DND-41 (cell line): ENCODE measurements around the gene ATP6V1F.

Source experiments
- ATAC-seq: fragments of 200-7000 bp; cut with Tn5 transposase; 3 replicates; pipeline ENCODE4 v1.9.1; 2021; ENCODE audit warnings: low read depth; ENCODE audit not compliant: insufficient read depth
- DNase-seq: peaks from one replicate; pipeline ENCODE4 v3.0.0-alpha.2; 2020
- H2AFZ ChIP-seq: 2 replicates; pipeline ENCODE4 v1.6.0; 2012; ENCODE audit warnings: low read depth, low read length
- H3K27ac ChIP-seq: 2 replicates; pipeline ENCODE4 v1.5.1; 2012; ENCODE audit warnings: low read length, inconsistent platforms
- H3K27me3 ChIP-seq: fragments of 200-600 bp; sonication (generic); 2 replicates; pipeline ENCODE4 v1.6.0; 2012; ENCODE audit warnings: low read length, mild to moderate bottlenecking, inconsistent platforms; ENCODE audit not compliant: insufficient read depth, poor library complexity
- H3K36me3 ChIP-seq: 2 replicates; pipeline ENCODE4 v1.5.1; 2012; ENCODE audit warnings: low read length, inconsistent platforms; ENCODE audit not compliant: insufficient read depth
- H3K4me1 ChIP-seq: 2 replicates; pipeline ENCODE4 v1.5.1; 2012; ENCODE audit warnings: mild to moderate bottlenecking, low read length; ENCODE audit not compliant: insufficient read depth
- H3K4me2 ChIP-seq: 2 replicates; pipeline ENCODE4 v1.6.0; 2012; ENCODE audit warnings: mild to moderate bottlenecking, moderate library complexity, low read length, inconsistent platforms; ENCODE audit not compliant: insufficient read depth
- H3K4me3 ChIP-seq, 2 experiments: fragments of 200-600 bp in 1 of 2; shearing (Covaris generic) in 1 of 2; 2 replicates each; pipeline ENCODE4 v1.5.1; 2012 to 2016; ENCODE audit warnings: inconsistent platforms in 2 of 2, low read length in 2 of 2, mild to moderate bottlenecking in 2 of 2, low read depth in 1 of 2, moderate library complexity in 1 of 2
- H3K79me2 ChIP-seq: 2 replicates; pipeline ENCODE4 v1.6.0; 2012; ENCODE audit warnings: low read length, inconsistent platforms; ENCODE audit not compliant: insufficient read depth
- H3K9ac ChIP-seq: 2 replicates; pipeline ENCODE4 v1.6.0; 2012; ENCODE audit warnings: low read depth, mild to moderate bottlenecking, inconsistent platforms, low read length, moderate library complexity
- H3K9me3 ChIP-seq: 2 replicates; pipeline ENCODE4 v1.5.1; 2012; ENCODE audit warnings: low read length, moderate library complexity, mild to moderate bottlenecking, inconsistent platforms; ENCODE audit not compliant: insufficient read depth, severe bottlenecking
- H4K20me1 ChIP-seq: 2 replicates; pipeline ENCODE4 v1.6.0; 2012; ENCODE audit warnings: low read length; ENCODE audit not compliant: insufficient read depth
- EZH2 ChIP-seq: IDR thresholded peaks from 3 replicates; pipeline ENCODE4 v1.6.1; 2012; ENCODE audit warnings: borderline replicate concordance, low read depth, mild to moderate bottlenecking, moderate library complexity, low read length, inconsistent platforms; ENCODE audit not compliant: severe bottlenecking
- TF ChIP-seq, protein P1 (sequence below): IDR thresholded peaks from 2 replicates; pipeline ENCODE4 v1.5.1; 2012; ENCODE audit warnings: borderline replicate concordance, low read length, moderate library complexity, mild to moderate bottlenecking; ENCODE audit not compliant: poor library complexity, severe bottlenecking; ENCODE audit errors: extremely low read depth

Gene ATP6V1F

DNA sequence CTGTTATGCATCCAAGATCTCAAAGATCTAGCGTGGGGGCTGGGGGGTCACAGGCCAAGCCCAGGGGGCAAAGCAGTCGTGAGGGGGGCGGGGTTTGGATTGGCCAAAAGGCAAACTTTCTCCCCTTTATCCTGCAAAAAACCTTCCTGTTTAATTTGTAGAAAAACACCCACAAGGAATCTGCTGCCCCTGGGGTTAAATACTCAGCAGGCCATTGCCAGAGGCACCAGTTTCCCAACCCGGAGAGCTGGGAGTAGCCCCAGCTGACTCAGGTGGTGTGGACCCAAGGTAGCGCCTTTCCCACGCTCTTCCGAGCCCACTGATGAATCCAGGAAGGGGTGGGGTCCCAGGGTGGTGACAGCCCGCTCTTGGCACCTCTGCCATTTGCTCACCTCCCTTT, 26.5 kb downstream of the ATP6V1F start:
- Histone ChIP-seq H3K9me3 (no peaks in the 10 kb centered on the region), H2AFZ (no peak overlapping the region), H3K4me3 (no peak overlapping the region), H3K36me3 (no peaks in the 10 kb centered on the region), H3K4me1 (no peaks in the 10 kb centered on the region), H3K9ac (no peak overlapping the region), H3K27ac (no peak overlapping the region), H4K20me1 (no peaks in the 10 kb centered on the region; the same call in 1 of the 2 replicates), H3K4me2 (no peak overlapping the region), H3K27me3 (no peaks in the 10 kb centered on the region), H3K79me2 (no peaks in the 10 kb centered on the region)
- DNase-seq, result no peak
- no peak for ATAC-seq
- no peak for TF ChIP-seq EZH2
- TF ChIP-seq, protein P1, sequence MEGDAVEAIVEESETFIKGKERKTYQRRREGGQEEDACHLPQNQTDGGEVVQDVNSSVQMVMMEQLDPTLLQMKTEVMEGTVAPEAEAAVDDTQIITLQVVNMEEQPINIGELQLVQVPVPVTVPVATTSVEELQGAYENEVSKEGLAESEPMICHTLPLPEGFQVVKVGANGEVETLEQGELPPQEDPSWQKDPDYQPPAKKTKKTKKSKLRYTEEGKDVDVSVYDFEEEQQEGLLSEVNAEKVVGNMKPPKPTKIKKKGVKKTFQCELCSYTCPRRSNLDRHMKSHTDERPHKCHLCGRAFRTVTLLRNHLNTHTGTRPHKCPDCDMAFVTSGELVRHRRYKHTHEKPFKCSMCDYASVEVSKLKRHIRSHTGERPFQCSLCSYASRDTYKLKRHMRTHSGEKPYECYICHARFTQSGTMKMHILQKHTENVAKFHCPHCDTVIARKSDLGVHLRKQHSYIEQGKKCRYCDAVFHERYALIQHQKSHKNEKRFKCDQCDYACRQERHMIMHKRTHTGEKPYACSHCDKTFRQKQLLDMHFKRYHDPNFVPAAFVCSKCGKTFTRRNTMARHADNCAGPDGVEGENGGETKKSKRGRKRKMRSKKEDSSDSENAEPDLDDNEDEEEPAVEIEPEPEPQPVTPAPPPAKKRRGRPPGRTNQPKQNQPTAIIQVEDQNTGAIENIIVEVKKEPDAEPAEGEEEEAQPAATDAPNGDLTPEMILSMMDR, result no peak

DNA sequence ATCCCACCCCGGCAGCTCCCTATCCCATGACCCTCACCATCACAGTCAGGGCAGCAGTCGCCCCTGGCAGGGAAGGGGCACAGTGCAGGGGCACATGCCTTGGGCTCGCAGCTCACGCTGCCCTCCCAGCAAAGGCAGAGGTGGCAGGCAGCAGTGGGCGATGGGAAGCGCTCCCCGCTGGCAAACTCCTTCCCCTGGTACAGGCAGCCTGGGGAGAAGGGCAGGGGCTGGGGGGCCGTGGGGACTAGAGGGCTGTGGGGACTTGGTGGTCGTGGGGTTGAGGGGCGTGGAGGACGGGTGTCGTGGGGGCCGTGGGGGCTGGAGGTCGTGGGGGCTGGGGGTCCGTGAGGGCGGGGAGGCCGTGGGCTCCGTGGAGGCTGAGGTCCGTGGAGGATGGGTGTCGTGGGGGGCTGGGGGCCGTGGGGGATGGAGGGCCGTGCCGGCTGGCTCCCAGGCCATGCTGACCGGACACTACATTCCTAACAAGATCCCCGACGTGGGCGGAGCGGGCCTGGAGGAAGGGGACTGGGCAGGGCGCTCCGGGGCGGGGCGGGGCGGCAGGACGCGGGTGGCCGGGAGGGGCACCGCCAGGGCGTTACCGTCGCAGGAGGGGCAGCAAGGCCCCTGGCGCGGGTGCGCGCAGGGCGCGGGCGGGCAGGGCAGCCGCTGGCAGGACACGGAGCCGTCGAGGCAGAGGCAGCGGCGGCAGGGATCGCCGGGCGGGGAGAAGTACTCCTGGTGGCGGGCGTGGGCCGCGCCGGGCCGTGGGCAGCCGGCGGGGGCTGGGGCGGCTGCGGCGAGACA, 27.9 kb downstream of the ATP6V1F start:
- Histone ChIP-seq H3K79me2 (no peaks in the 10 kb centered on the region), H3K9me3 (no peaks in the 10 kb centered on the region), H3K27ac (no peak overlapping the region), H3K9ac (no peak overlapping the region), H3K36me3 (no peaks in the 10 kb centered on the region), H3K4me1 (no peaks in the 10 kb centered on the region), H3K4me2 (no peak overlapping the region), H2AFZ (no peak overlapping the region), H4K20me1 (no peaks in the 10 kb centered on the region; the same call in 1 of the 2 replicates), H3K4me3 (no peak overlapping the region), H3K27me3 (no peaks in the 10 kb centered on the region)
- ATAC-seq (no peak), DNase-seq (no peak)
- TF ChIP-seq, protein P1, result no peak
- TF ChIP-seq EZH2, result no peak

DNA sequence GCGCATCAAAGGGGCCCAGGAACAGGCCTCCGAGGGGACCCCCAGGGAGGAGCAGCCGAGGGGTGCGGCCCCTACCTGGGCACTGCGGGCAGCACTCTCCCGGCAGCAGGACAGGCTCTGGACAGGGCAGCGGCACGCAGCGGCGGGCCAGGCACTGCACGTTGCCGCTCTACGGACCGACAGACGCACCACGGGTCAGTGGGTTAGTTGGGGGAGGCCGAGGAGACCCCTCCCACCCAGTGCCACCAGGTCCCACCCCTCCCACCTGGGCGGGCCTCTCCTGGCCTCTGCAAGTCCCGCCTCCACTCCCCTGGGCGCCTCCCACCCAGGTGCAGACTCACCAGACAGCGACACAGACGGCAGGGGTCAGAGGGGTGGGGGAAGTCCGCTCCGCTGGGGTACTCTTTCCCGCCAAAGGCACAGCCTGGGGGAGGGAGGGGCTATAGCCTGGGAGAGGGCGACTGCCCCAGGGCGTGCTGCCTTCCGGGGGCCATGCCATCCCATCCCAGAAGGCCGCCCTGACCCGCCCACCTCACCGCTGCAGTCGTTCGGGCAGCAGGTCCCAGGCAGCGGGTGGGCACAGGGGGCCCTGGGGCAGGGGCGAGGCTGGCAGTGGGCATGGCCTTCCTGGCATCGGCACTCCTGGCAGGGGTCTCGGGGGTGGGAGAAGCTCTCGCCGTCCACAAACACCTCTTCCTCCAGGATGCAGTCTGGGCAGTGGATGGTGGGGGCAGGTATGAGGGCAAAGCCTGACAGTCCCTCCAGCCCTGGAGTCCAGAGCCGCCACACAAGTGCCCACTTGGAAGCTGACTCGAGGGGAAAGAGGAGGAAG, 28.7 kb downstream of the ATP6V1F start:
- DNase-seq (no peak), ATAC-seq (no peak)
- H3K9ac ChIP-seq, result no peak overlapping the region
- TF ChIP-seq, protein P1, result no peak
- no peak for TF ChIP-seq EZH2
- H3K79me2 ChIP-seq, result no peaks in the 10 kb centered on the region
- H3K4me3 ChIP-seq, result no peak overlapping the region
- H3K27ac ChIP-seq, result no peak overlapping the region
- H2AFZ ChIP-seq, result no peak overlapping the region
- no peaks in the 10 kb centered on the region for H3K27me3 ChIP-seq
- H4K20me1 ChIP-seq, result no peaks in the 10 kb centered on the region; the same call in 1 of the 2 replicates
- H3K9me3 ChIP-seq, result no peaks in the 10 kb centered on the region
- no peaks in the 10 kb centered on the region for H3K4me1 ChIP-seq
- H3K4me2 ChIP-seq, result no peak overlapping the region
- H3K36me3 ChIP-seq, result no peaks in the 10 kb centered on the region
